Mammary epithelial cell (primary cell): Measurements from ENCODE around the gene NCKAP5.

Source experiments
- EZH2 ChIP-seq: IDR thresholded peaks from 2 replicates; pipeline ENCODE4 v1.6.1; 2012; ENCODE audit warnings: low read length, inconsistent platforms, borderline replicate concordance
- TF ChIP-seq, protein P1 (sequence below), 2 donors: IDR thresholded peaks in 1 of 2; conservative IDR thresholded peaks in 1 of 2; 2 replicates each; pipeline ENCODE4 v1.5.1; 2011 to 2012; ENCODE audit warnings: inconsistent platforms in 2 of 2, low read length in 2 of 2, mild to moderate bottlenecking in 2 of 2, control low read depth in 1 of 2, low read depth in 1 of 2; ENCODE audit not compliant: insufficient read depth in 1 of 2; ENCODE audit errors: extremely low read depth in 1 of 2

DNA sequence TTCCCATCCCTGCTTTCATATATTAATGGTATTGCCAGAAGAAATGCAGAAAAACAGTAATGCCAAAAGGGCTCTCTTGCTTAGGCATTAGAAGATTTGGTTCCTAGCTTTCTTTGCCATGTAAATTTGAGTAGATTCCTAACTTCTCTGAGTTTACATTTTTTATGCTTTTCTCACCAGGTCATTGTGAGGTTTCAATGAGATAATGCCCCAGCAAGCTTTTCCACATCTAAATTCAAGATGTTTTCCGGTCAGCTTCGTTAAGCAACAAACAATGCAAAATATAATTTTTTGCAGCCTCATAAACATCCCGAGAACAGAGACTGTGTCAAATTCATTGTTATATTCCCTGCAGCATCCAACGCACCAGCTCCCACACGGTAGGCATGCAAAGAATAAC, 44.9 kb downstream of the NCKAP5 start:
- TF ChIP-seq EZH2, result no peak
- TF ChIP-seq, protein P1, sequence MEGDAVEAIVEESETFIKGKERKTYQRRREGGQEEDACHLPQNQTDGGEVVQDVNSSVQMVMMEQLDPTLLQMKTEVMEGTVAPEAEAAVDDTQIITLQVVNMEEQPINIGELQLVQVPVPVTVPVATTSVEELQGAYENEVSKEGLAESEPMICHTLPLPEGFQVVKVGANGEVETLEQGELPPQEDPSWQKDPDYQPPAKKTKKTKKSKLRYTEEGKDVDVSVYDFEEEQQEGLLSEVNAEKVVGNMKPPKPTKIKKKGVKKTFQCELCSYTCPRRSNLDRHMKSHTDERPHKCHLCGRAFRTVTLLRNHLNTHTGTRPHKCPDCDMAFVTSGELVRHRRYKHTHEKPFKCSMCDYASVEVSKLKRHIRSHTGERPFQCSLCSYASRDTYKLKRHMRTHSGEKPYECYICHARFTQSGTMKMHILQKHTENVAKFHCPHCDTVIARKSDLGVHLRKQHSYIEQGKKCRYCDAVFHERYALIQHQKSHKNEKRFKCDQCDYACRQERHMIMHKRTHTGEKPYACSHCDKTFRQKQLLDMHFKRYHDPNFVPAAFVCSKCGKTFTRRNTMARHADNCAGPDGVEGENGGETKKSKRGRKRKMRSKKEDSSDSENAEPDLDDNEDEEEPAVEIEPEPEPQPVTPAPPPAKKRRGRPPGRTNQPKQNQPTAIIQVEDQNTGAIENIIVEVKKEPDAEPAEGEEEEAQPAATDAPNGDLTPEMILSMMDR (conservative IDR thresholded peaks at IDR 0.05 in 1 of 2, IDR thresholded peaks at IDR 0.05 in 1 of 2; ENCODE audit: extremely low read depth in 1 of 2, insufficient read depth in 1 of 2, low read depth in 1 of 2, low read length in 2 of 2), result no peak
